Activated T-cell treated with anti-CD3 and anti-CD28 coated beads, Interleukin-2, amount 50 U/mL, for 1 hour (primary cell): ENCODE results near the gene PSRC1.
A peak's percentile ranks its signal among the peaks of the same experiment; 100 is the strongest.
"Not testable (repeated sequence)": the region's sequence is repeated elsewhere in the genome, so short reads cannot be mapped to it uniquely, and the experiment has no call there.

ENCODE experiments used
- DNase-seq: peaks from one replicate; pipeline ENCODE4 v3.0.0-alpha.2; 2020

PSRC1 gene

GRCh38 chr1:109282952-109283747 is at the start of gene PSRC1:
PSRC1 (minus strand) TSS chr1:109283145.
- DNase-seq = peak; percentile 90

DNA sequence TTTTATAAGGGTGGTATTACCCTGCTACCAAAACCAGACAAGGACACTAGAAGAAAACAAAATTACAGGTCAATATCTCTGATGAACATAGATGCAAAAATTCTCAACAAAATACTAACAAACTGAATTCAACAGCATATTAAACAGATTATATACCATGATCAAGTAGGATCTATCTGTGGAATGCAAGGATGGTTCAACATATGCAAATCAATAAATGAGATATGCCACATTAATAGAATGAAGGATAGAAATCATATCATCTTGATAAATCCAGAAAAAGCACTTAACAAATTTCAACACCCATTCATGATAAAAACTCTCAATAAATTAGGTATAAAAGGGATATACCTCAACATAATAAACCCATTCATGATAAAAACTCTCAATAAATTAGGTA is 48.2 kb upstream of the PSRC1 start:
- DNase-seq = no peak

GRCh38 chr1:109327285-109327684 is 44.3 kb upstream of the PSRC1 start:
- DNase-seq = no peak

DNA sequence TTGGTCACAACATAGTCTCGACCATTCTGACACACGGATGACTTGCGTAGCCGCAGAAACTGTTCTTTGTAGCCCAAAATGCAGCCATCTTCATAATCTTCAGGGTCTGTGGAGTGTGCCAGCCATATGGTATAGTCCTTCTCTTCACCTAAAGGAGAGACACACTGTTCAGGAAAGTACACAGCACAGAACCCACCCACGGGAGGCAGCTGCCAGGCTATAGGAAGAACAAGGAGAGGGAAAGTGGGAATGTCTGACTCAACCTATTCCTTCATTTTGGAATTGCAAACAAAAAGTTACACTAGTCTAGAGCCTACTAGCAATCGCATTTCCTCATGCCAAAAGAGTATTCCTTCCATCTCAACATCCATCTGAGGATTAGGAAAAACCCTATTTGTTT is 40.0 kb upstream of the PSRC1 start:
- DNase-seq = no peak

- no peak for DNase-seq
These were observed 36.2 kb upstream of the PSRC1 start for GRCh38 chr1:109319114-109319513.

GRCh38 chr1:109316506-109316905 is 33.6 kb upstream of the PSRC1 start:
- DNase-seq = no peak

DNA sequence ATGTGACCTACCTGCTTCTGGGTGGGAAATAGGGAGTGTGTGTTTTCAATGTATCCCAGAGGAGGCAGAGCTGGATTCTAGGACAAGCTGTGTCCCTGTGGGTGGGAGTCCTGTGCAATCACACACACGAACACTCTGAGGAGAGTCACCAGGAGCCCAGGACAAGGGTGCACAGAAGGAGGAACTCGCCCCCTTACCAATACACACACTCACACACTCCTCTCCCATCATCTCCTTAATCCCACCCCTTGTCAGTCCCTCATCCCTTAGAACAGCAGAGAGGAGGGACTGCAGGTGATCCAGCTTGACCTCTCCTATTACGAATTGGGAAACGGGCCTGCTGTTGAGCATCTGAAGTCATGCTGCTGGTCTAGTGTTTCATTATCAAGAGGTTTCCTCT is 32.3 kb upstream of the PSRC1 start:
- no peak for DNase-seq

DNA sequence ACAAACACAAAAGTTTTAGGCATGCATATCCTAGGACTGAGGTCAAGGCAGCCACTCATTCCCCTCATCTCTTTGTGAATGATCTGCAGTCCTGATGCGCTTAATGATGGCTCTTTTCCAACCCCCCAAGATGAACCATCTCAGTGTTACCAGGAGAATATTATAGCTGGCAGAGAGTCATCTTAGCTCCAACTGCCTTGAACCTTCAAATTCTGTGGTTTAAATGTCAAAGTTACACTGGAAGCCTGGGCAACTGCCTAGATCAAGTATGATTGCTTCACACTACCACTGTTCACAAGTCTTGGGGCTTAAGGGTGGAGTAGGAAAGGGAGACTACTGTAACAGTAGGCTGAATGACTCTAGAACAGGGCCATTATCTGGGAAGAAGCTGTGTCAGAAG is 31.9 kb upstream of the PSRC1 start:
- DNase-seq = no peak

GRCh38 chr1:109312978-109313775 is 30.2 kb upstream of the PSRC1 start:
- DNase-seq = no peak

DNA sequence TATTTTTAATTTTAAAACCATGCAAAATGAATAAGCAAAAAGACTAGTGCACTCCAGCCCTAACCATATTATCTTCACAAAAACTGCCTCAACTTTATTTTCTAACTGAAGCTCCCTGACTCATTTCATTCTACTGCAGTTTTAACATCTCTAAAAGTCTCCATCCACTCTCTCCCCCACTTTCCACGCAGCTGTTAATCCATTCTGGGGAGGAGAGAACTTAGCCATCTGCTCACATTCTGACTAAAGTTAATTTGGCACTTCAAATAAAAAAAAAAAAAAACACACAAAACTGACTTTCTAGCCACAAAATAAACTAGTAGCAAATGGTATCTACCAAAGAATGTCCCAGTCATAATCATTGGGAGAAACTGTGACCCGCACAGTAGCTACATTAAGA is 29.3 kb upstream of the PSRC1 start:
- DNase-seq = no peak

- DNase-seq = no peak
These were observed 26.4 kb upstream of the PSRC1 start for GRCh38 chr1:109309347-109309746.

DNA sequence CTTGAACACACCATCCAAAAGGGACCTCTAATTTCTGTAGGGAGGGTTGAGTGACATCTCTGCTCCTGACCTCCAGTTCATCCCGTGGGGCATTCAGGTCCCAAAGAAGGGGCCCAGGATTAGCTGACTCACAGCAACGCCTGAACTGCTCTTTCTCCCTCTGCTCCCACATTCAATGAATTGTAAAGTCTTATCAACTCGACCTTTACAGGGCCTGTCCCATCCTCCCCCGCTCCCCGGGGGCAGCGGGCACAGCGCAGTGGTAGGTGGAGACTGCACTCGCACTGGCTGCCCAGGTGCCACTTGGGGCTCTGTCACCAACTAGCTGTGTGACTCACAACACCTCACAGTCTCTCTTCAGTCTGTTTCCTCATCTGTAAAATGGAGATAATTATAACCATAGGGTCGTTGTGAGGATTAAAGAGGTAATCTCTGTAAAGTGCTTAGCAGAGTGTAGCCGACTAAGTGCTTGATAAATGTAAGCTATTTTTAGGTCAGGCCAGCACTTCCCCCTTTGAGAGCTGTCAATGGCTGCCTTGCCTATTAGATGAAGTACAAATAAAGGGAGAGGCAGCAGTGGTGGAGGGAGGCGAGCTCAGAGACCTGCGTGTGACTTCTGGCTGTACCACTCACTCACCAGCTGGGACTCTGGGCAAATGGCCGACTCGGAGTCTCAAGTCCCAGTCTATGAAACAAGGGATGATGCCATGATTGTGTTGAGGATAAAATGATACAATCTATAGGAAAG is 24.5 kb upstream of the PSRC1 start:
- no peak for DNase-seq

- no peak for DNase-seq
These were observed 23.9 kb upstream of the PSRC1 start, which contains the start of gene MYBPHL for GRCh38 chr1:109306832-109307273. MYBPHL (minus strand) TSS chr1:109307011; CDS start chr1:109306991, 20 bp downstream.

- DNase-seq = not testable (repeated sequence)
These were observed 23.0 kb upstream of the PSRC1 start for GRCh38 chr1:109305991-109306390.

GRCh38 chr1:109304226-109304920 is 21.4 kb upstream of the PSRC1 start:
- DNase-seq = no peak

- DNase-seq = no peak
These were observed 18.9 kb upstream of the PSRC1 start for GRCh38 chr1:109301874-109302273.

GRCh38 chr1:109300650-109301151 is 17.8 kb upstream of the PSRC1 start:
- no peak for DNase-seq

DNA sequence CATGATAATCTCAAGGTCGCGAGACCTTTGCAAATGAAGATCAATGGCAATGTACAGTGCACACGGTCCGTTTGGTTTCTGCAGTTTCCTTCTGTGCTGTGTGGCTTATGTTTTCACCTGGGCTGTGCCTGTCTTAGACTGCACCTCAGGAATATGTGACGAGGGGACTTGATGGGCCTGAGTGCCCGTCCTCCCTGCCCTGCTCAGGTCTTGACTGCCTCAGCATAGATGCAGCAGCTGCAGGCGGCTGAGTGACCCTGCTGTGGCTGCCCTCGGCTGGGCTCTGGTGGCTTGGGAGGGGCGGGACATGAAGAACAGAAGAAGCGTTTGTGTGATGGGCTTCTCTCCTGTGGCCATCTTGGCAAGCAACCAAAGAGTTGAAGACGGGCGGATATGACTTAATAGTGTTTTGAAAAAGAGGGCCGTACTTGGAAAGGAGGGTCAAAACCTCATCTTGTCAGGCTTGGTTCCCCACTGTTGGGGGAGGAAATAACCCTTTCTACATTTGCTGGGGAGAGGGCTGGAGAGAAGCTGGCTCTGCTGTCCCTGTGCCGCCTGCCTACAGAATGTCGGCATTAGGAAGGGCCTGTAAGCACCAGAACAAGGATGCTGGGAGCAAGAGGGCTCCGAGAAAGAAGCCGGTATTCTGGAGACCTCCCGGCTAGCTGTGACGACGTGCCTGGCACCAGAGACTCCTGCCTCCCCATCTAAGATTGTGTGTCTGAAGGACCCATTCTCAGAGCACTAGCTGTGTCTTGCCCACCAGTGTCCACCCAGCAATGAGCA is 16.8 kb upstream of the PSRC1 start:
- DNase-seq = no peak

GRCh38 chr1:109298666-109299557 is 16.0 kb upstream of the PSRC1 start:
- DNase-seq = no peak

GRCh38 chr1:109296782-109297181 is 13.8 kb upstream of the PSRC1 start:
- DNase-seq = no peak
